GM12873 (cell line): Measurements from ENCODE around the gene KATNB1.

Experiments
- CTCF ChIP-seq: IDR thresholded peaks from 2 replicates; pipeline ENCODE4 v1.5.1; 2012; ENCODE audit warnings: low read depth, mild to moderate bottlenecking, moderate library complexity, low read length, control low read depth; ENCODE audit not compliant: insufficient read depth; ENCODE audit errors: missing control alignments

The KATNB1 gene

GRCh38 chr16:57690782-57691471 lies 44.6 kb upstream of the KATNB1 start:
- no peak for TF ChIP-seq CTCF

- TF ChIP-seq CTCF = no peak
These were observed 42.9 kb upstream of the KATNB1 start for GRCh38 chr16:57692636-57693035.

- TF ChIP-seq CTCF = no peak
These were observed 42.0 kb upstream of the KATNB1 start for GRCh38 chr16:57693550-57693949.

- TF ChIP-seq CTCF = no peak
These were observed 41.3 kb upstream of the KATNB1 start for GRCh38 chr16:57694231-57694724.

- TF ChIP-seq CTCF = no peak
These were observed 40.6 kb upstream of the KATNB1 start, which contains the start of gene DRC7 for GRCh38 chr16:57694725-57695679. DRC7 (plus strand) TSS chr16:57694806; CDS start chr16:57697950, 3,144 bp downstream.

- TF ChIP-seq CTCF = no peak
These were observed 39.9 kb upstream of the KATNB1 start for GRCh38 chr16:57695680-57696069.

- TF ChIP-seq CTCF = no peak
These were observed 39.3 kb upstream of the KATNB1 start for GRCh38 chr16:57696240-57696639.
